ENCODE data around the gene MED16.
A peak's percentile ranks its signal among the peaks of the same experiment; 100 is the strongest.

GRCh38 chr19:920051-920864, 27.3 kb upstream of the MED16 start:
- no peak for TF ChIP-seq POLR2AphosphoS5 (IDR thresholded peaks at IDR 0.05)
- no peak for TF ChIP-seq POLR2A (IDR thresholded peaks at IDR 0.05)
- TF ChIP-seq CTCF (IDR thresholded peaks at IDR 0.05), result peak in 1 of 3 donors; percentile 11
